GM21390 (cell line): Measurements from ENCODE around the gene AMOTL1.
A peak's percentile ranks its signal among the peaks of the same experiment; 100 is the strongest.
"Not testable (repeated sequence)": the region's sequence is repeated elsewhere in the genome, so short reads cannot be mapped to it uniquely, and the experiment has no call there.

Experiments
- ATAC-seq: cut with Tn5 transposase; IDR thresholded peaks from one replicate; pipeline ENCODE4 v1.9.1; 2021; ENCODE audit not compliant: unreplicated experiment

The AMOTL1 gene

GRCh38 chr11:94873916-94874540 is 105.9 kb downstream of the AMOTL1 start:
- ATAC-seq = no peak

GRCh38 chr11:94876222-94876621 is 108.1 kb downstream of the AMOTL1 start:
- peak; percentile 4 for ATAC-seq

GRCh38 chr11:94876645-94877442 is 108.7 kb downstream of the AMOTL1 start:
- ATAC-seq = peak; percentile 95

- ATAC-seq = no peak
Observed at GRCh38 chr11:94877443-94878200, 109.5 kb downstream of the AMOTL1 start.

GRCh38 chr11:94879006-94879405 is 110.8 kb downstream of the AMOTL1 start:
- no peak for ATAC-seq

- ATAC-seq = no peak
Observed at GRCh38 chr11:94880216-94880615, 112.1 kb downstream of the AMOTL1 start.

- ATAC-seq = no peak
Observed at GRCh38 chr11:94882931-94883330, 114.8 kb downstream of the AMOTL1 start.

- no peak for ATAC-seq
Observed at GRCh38 chr11:94883878-94884277, 115.7 kb downstream of the AMOTL1 start.

- no peak for ATAC-seq
Observed at GRCh38 chr11:94884376-94884775, 116.2 kb downstream of the AMOTL1 start.

GRCh38 chr11:94885133-94885532 is 117.0 kb downstream of the AMOTL1 start:
- peak; percentile 77 for ATAC-seq

- no peak for ATAC-seq
Observed at GRCh38 chr11:94885581-94885980, 117.4 kb downstream of the AMOTL1 start.

- ATAC-seq = no peak
Observed at GRCh38 chr11:94888204-94888603, 120.0 kb downstream of the AMOTL1 start.

GRCh38 chr11:94895451-94895850 is 127.3 kb downstream of the AMOTL1 start:
- ATAC-seq = no peak

GRCh38 chr11:94895971-94896370 is 127.8 kb downstream of the AMOTL1 start:
- no peak for ATAC-seq

GRCh38 chr11:94897330-94897768 is 129.2 kb downstream of the AMOTL1 start:
- ATAC-seq = peak; percentile 83

GRCh38 chr11:94907226-94907625 is 139.1 kb downstream of the AMOTL1 start:
- ATAC-seq = no peak

- no peak for ATAC-seq
Observed at GRCh38 chr11:94909371-94909820, 141.2 kb downstream of the AMOTL1 start.

- no peak for ATAC-seq
Observed at GRCh38 chr11:94910270-94910669, 142.1 kb downstream of the AMOTL1 start.

GRCh38 chr11:94910779-94911178 is 142.6 kb downstream of the AMOTL1 start:
- ATAC-seq = no peak

- ATAC-seq = no peak
Observed at GRCh38 chr11:94912806-94913205, 144.7 kb downstream of the AMOTL1 start.

- not testable (repeated sequence) for ATAC-seq
Observed at GRCh38 chr11:94913718-94914394, 145.7 kb downstream of the AMOTL1 start.
